Activated CD4-positive, alpha-beta T cell treated with anti-CD3 and anti-CD28 coated beads, Interleukin-2, amount 10 ng/mL, durations not matched to agents 24 days and 14 days (primary cell): Measurements from ENCODE around the gene DSTN. TPM values are rescaled to one million over a fixed set of nuclear protein-coding genes. Genes with fewer than 3 reads are reported as not detected.

Experiments used
- DNase-seq: peaks from one replicate; pipeline ENCODE4 v3.0.0; 2022
- H3K27ac Mint-ChIP-seq: one replicate; pipeline ENCODE4 v1.8.0; 2022; ENCODE audit warnings: mild to moderate bottlenecking, mixed read lengths
- H3K27me3 Mint-ChIP-seq: one replicate; pipeline ENCODE4 v1.8.0; 2022; ENCODE audit warnings: mixed read lengths
- H3K36me3 Mint-ChIP-seq: one replicate; pipeline ENCODE4 v1.8.0; 2022; ENCODE audit warnings: low read depth, mild to moderate bottlenecking, mixed read lengths
- H3K4me1 Mint-ChIP-seq: one replicate; pipeline ENCODE4 v1.8.0; 2021; ENCODE audit warnings: mixed read lengths
- H3K4me3 Mint-ChIP-seq: one replicate; pipeline ENCODE4 v1.8.0; 2022; ENCODE audit warnings: mild to moderate bottlenecking, moderate library complexity, mixed read lengths
- H3K9me3 Mint-ChIP-seq: one replicate; pipeline ENCODE4 v1.8.0; 2021; ENCODE audit warnings: mixed read lengths
- intact Hi-C: fragments of 100-400 bp; cut with micrococcal nuclease; formaldehyde crosslinking; loops from one replicate; pipeline ENCODE4 v1.15.1; 2023
- total RNA-seq: library from RNA; stranded (reverse); gene quantifications from 2 replicates; pipeline ENCODE4 v1.2.3, GENCODE V29; 2022

The DSTN gene
- total RNA-seq, 1 donor from 2014 or later: 58.6 TPM

GRCh38 chr20:17558154-17558940 lies 11.5 kb upstream of the DSTN start:
- Mint-ChIP-seq H3K9me3 (peaks cover 5% of the 10 kb centered on the region), H3K4me1 (peaks cover 36% of the 10 kb centered on the region), H3K36me3 (no peaks in the 10 kb centered on the region), H3K27me3 (no peaks in the 10 kb centered on the region), H3K27ac (peak overlapping the region; percentile 97), H3K4me3 (peak overlapping the region; percentile 74)
- intact Hi-C loops: loop anchor here (1.0 kb wide), 2 partner anchors 12 to 434 kb away; partner anchors contain the start of gene DSTN
- peak; percentile 71 for DNase-seq

- no peak for DNase-seq
- no peaks in the 10 kb centered on the region for H3K36me3 Mint-ChIP-seq
- peaks cover 5% of the 10 kb centered on the region for H3K9me3 Mint-ChIP-seq
- peaks cover 36% of the 10 kb centered on the region for H3K4me1 Mint-ChIP-seq
- H3K27me3 Mint-ChIP-seq: peaks cover 2% of the 10 kb centered on the region
- peak overlapping the region; percentile 74 for H3K4me3 Mint-ChIP-seq
- intact Hi-C loops: loop anchor here (1.0 kb wide), 2 partner anchors 11 to 433 kb away; partner anchors contain the start of gene DSTN
- H3K27ac Mint-ChIP-seq: peak overlapping the region; percentile 97
Observed at GRCh38 chr20:17558941-17559304, 11.0 kb upstream of the DSTN start.

GRCh38 chr20:17559338-17559737 lies 10.5 kb upstream of the DSTN start:
- H3K27me3 Mint-ChIP-seq: peaks cover 4% of the 10 kb centered on the region
- no peak for DNase-seq
- H3K4me1 Mint-ChIP-seq: peaks cover 36% of the 10 kb centered on the region
- H3K36me3 Mint-ChIP-seq: no peaks in the 10 kb centered on the region
- intact Hi-C loops: no loop called here
- peak overlapping the region; percentile 97 for H3K27ac Mint-ChIP-seq
- peaks cover 5% of the 10 kb centered on the region for H3K9me3 Mint-ChIP-seq
- peak overlapping the region; percentile 74 for H3K4me3 Mint-ChIP-seq

- H3K4me3 Mint-ChIP-seq: peak overlapping the region; percentile 50
- peaks cover 36% of the 10 kb centered on the region for H3K4me1 Mint-ChIP-seq
- H3K27ac Mint-ChIP-seq: peak overlapping the region; percentile 87
- no peak for DNase-seq
- peaks cover 6% of the 10 kb centered on the region for H3K27me3 Mint-ChIP-seq
- intact Hi-C loops: loop anchor here (1.0 to 2.0 kb wide), 3 partner anchors 23 to 408 kb away; partner anchors contain the start of genes MGME1 and SNX5
- no peaks in the 10 kb centered on the region for H3K36me3 Mint-ChIP-seq
- peaks cover 5% of the 10 kb centered on the region for H3K9me3 Mint-ChIP-seq
Observed at GRCh38 chr20:17560344-17561074, 9.4 kb upstream of the DSTN start.

- Mint-ChIP-seq H3K4me3 (no peak overlapping the region), H3K9me3 (peaks cover 9% of the 10 kb centered on the region), H3K36me3 (no peaks in the 10 kb centered on the region), H3K27me3 (peaks cover 9% of the 10 kb centered on the region), H3K4me1 (peaks cover 36% of the 10 kb centered on the region), H3K27ac (no peak overlapping the region)
- intact Hi-C loops: no loop called here
- DNase-seq: no peak
Observed at GRCh38 chr20:17562804-17563305, 7.0 kb upstream of the DSTN start.

- H3K9me3 Mint-ChIP-seq: peaks cover 8% of the 10 kb centered on the region
- no peak overlapping the region for H3K4me3 Mint-ChIP-seq
- no peak for DNase-seq
- intact Hi-C loops: loop anchor here (5.0 kb wide), 1 partner anchor 117 kb away; the partner anchor contains the start of gene RRBP1
- H3K27ac Mint-ChIP-seq: no peak overlapping the region
- H3K36me3 Mint-ChIP-seq: peaks cover 1% of the 10 kb centered on the region
- H3K27me3 Mint-ChIP-seq: peaks cover 13% of the 10 kb centered on the region
- peaks cover 20% of the 10 kb centered on the region for H3K4me1 Mint-ChIP-seq
Observed at GRCh38 chr20:17565169-17565845, 4.6 kb upstream of the DSTN start.

GRCh38 chr20:17566345-17566744 lies 3.5 kb upstream of the DSTN start:
- peaks cover 1% of the 10 kb centered on the region for H3K36me3 Mint-ChIP-seq
- H3K27ac Mint-ChIP-seq: no peak overlapping the region
- peaks cover 4% of the 10 kb centered on the region for H3K9me3 Mint-ChIP-seq
- peaks cover 13% of the 10 kb centered on the region for H3K4me1 Mint-ChIP-seq
- peaks cover 13% of the 10 kb centered on the region for H3K27me3 Mint-ChIP-seq
- intact Hi-C loops: loop anchor here (5.0 kb wide), 1 partner anchor 116 kb away; the partner anchor contains the start of gene RRBP1
- no peak for DNase-seq
- H3K4me3 Mint-ChIP-seq: no peak overlapping the region

- Mint-ChIP-seq H3K9me3 (peaks cover 4% of the 10 kb centered on the region), H3K4me3 (peak overlapping the region; percentile 45), H3K36me3 (peaks cover 1% of the 10 kb centered on the region), H3K27me3 (peaks cover 13% of the 10 kb centered on the region), H3K27ac (peak overlapping the region; percentile 16), H3K4me1 (peaks cover 21% of the 10 kb centered on the region)
- intact Hi-C loops: loop anchor here (5.0 kb wide), 1 partner anchor 114 kb away; the partner anchor contains the start of gene RRBP1
- no peak for DNase-seq
Observed at GRCh38 chr20:17568045-17568788, 1.7 kb upstream of the DSTN start.

GRCh38 chr20:17568972-17569521 lies 828 bp upstream of the DSTN start:
- peak; percentile 74 for DNase-seq
- Mint-ChIP-seq H3K4me3 (peak overlapping the region; percentile 94), H3K9me3 (peaks cover 4% of the 10 kb centered on the region), H3K27me3 (peaks cover 10% of the 10 kb centered on the region), H3K36me3 (peaks cover 1% of the 10 kb centered on the region), H3K4me1 (peaks cover 21% of the 10 kb centered on the region), H3K27ac (peak overlapping the region; percentile 57)
- intact Hi-C loops: loop anchor here (5.0 kb wide), 1 partner anchor 113 kb away; the partner anchor contains the start of gene RRBP1

- DNase-seq: no peak
- Mint-ChIP-seq H3K27me3 (peaks cover 7% of the 10 kb centered on the region), H3K27ac (peak overlapping the region; percentile 84), H3K4me1 (peaks cover 23% of the 10 kb centered on the region), H3K9me3 (peaks cover 4% of the 10 kb centered on the region), H3K4me3 (peak overlapping the region; percentile 94), H3K36me3 (peaks cover 1% of the 10 kb centered on the region)
- intact Hi-C loops: loop anchor here (1.0 to 5.0 kb wide), 6 partner anchors 11 to 399 kb away; partner anchors contain the start of gene MGME1
Observed at GRCh38 chr20:17570347-17571152, 675 bp downstream of the DSTN start.

GRCh38 chr20:17571153-17571527 lies 1.3 kb downstream of the DSTN start:
- intact Hi-C loops: loop anchor here (1.0 to 5.0 kb wide), 3 partner anchors 10 to 66 kb away; no protein-coding TSS in a partner anchor
- DNase-seq: peak; percentile 65
- H3K27ac Mint-ChIP-seq: peak overlapping the region; percentile 84
- H3K4me3 Mint-ChIP-seq: peak overlapping the region; percentile 94
- H3K27me3 Mint-ChIP-seq: peaks cover 7% of the 10 kb centered on the region
- H3K36me3 Mint-ChIP-seq: peaks cover 1% of the 10 kb centered on the region
- H3K4me1 Mint-ChIP-seq: peaks cover 23% of the 10 kb centered on the region
- H3K9me3 Mint-ChIP-seq: peaks cover 2% of the 10 kb centered on the region
